HUES6 (cell line): ENCODE results near the gene MYRF.
A peak's percentile ranks its signal among the peaks of the same experiment; 100 is the strongest.

Experiments
- H3K27ac ChIP-seq: 2 replicates; pipeline ENCODE4 v1.7.0; 2013; ENCODE audit warnings: low read depth, mild to moderate bottlenecking, low read length, inconsistent platforms
- H3K27me3 ChIP-seq: 2 replicates; pipeline ENCODE4 v1.6.1; 2013; ENCODE audit warnings: low read length; ENCODE audit not compliant: control insufficient read depth, insufficient read depth
- H3K36me3 ChIP-seq: 2 replicates; pipeline ENCODE4 v1.6.1; 2013; ENCODE audit warnings: low read length; ENCODE audit not compliant: control insufficient read depth, insufficient read depth
- H3K4me1 ChIP-seq: 2 replicates; pipeline ENCODE4 v1.6.1; 2013; ENCODE audit warnings: low read length; ENCODE audit not compliant: control insufficient read depth, insufficient read depth
- H3K4me3 ChIP-seq: 2 replicates; pipeline ENCODE4 v1.5.1; 2013; ENCODE audit warnings: low read depth, low read length
- H3K9ac ChIP-seq: one replicate; pipeline ENCODE4 v1.6.1; 2013; ENCODE audit warnings: mild to moderate bottlenecking, low read length
- H3K9me3 ChIP-seq: 2 replicates; pipeline ENCODE4 v1.6.1; 2013; ENCODE audit warnings: low read depth, low read length; ENCODE audit not compliant: control insufficient read depth, insufficient read depth

MYRF gene

DNA sequence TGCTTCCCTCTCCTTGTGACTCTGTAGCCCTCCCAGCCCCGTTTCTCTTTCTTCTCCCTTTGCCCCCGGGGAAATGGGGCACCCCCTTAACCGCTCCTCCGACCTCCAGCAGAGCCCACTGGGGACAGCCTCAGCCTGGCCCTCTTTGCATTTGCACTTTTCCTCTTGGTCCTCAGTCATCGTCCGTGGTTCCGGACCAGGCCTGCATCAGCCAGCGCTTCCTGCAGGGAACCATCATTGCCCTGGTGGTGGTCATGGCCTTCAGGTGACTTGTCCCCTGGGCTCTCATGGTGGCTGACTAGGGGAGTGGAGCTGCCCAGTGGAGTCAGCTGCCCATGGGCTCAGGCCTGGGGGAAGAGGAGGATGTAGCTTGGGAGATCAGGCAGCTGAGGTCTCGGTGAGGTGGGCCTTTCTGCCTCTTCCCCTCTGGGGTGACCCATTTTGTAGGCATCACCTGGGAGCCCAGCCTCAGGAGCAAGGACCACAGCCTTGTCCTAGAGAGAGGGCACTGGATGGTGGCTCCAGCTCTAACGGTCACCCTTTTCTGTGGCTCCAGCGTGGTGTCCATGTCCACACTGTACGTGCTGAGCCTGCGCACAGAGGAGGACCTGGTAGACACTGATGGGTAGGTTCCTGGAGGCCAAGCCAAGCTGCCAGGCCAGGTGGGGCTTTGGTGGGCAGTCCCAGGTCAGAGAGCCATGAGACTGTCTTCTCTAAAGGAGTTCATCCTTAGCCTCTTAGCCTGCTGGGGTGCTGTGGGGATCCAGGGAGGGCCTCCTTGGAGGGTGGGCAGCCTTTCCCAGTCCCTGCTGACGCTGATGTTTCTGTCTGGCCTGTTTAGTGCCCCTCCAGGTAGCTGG lies 27.5 kb downstream of the MYRF start:
- Histone ChIP-seq H3K9me3 (no peaks in the 10 kb centered on the region), H3K4me1 (peaks cover 13% of the 10 kb centered on the region), H3K4me3 (no peak overlapping the region), H3K9ac (no peak overlapping the region), H3K36me3 (peaks cover 29% of the 10 kb centered on the region; the same call in 1 of the 2 replicates), H3K27ac (no peak overlapping the region), H3K27me3 (no peaks in the 10 kb centered on the region)

GRCh38 chr11:61780581-61781162 lies 28.2 kb downstream of the MYRF start:
- Histone ChIP-seq H3K36me3 (peaks cover 37% of the 10 kb centered on the region), H3K4me3 (no peak overlapping the region), H3K9me3 (no peaks in the 10 kb centered on the region), H3K4me1 (peaks cover 13% of the 10 kb centered on the region), H3K27me3 (no peaks in the 10 kb centered on the region), H3K27ac (no peak overlapping the region), H3K9ac (no peak overlapping the region)

DNA sequence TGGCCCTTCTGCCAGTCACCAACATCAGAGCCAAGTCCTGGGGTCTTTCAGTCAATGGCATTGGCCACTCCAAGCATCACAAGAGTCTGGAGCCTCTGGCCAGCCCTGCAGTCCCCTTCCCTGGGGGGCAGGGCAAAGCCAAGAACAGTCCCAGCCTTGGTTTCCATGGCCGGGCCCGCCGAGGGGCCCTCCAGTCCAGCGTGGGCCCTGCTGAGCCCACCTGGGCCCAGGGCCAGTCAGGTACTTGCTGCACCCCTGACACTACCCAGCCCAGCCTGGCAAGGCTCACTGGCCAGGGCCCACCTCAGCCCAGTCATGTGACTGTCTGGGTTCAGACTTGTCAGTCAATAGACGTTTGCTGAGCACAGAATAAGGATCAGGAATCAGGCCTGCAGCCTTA lies 29.1 kb downstream of the MYRF start:
- Histone ChIP-seq H3K27ac (no peak overlapping the region), H3K4me3 (no peak overlapping the region), H3K9ac (no peak overlapping the region), H3K36me3 (peaks cover 46% of the 10 kb centered on the region), H3K27me3 (no peaks in the 10 kb centered on the region), H3K4me1 (peaks cover 6% of the 10 kb centered on the region; the same call in 1 of the 2 replicates), H3K9me3 (no peaks in the 10 kb centered on the region)

DNA sequence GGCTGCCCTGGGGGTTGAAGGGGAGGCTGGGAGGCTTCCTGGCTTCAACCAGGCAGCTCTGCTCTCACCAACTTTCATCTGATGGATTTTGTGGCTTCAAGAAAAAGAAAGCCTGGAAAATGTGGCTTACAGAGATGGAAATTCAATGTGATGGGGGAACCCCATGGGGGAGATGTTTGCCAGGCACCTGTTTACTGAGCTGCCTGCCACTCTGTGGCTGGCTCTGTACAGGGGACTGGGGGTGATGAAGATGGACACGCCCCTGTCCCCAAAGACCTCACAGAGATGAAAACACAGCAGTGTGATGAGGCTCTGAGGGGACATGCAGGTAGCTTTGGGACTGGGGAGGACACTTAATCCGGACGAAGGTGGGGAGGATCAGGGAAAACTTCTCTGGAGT lies 29.9 kb downstream of the MYRF start:
- Histone ChIP-seq H3K36me3 (peaks cover 53% of the 10 kb centered on the region), H3K9ac (no peak overlapping the region), H3K9me3 (no peaks in the 10 kb centered on the region), H3K4me1 (no peaks in the 10 kb centered on the region), H3K4me3 (no peak overlapping the region), H3K27me3 (no peaks in the 10 kb centered on the region), H3K27ac (no peak overlapping the region)

DNA sequence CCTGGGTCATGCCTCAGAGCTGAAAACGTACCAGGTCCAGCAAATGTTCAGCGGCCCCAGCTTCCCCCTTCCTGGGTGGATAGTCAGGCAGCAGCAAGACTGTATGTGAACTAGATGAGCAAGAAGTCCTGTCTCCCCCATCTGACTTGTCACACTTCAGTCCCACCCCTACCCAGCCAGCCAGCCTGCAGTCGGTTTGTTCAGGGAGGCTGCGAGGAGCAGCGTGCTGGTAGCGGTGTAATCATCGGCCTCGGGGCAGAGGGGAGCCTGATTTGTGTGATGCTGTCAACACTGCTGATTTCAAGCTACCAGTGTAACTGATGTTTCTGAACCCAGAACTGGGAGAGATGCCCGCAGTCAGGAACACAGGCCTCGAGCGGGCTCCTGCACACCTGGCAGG lies 30.4 kb downstream of the MYRF start:
- H3K27ac ChIP-seq = no peak overlapping the region
- no peak overlapping the region for H3K4me3 ChIP-seq
- H3K9ac ChIP-seq = no peak overlapping the region
- no peaks in the 10 kb centered on the region for H3K9me3 ChIP-seq
- no peaks in the 10 kb centered on the region for H3K27me3 ChIP-seq
- H3K4me1 ChIP-seq = no peaks in the 10 kb centered on the region
- peaks cover 59% of the 10 kb centered on the region for H3K36me3 ChIP-seq

GRCh38 chr11:61783717-61784505 lies 31.5 kb downstream of the MYRF start:
- Histone ChIP-seq H3K4me3 (no peak overlapping the region), H3K9ac (no peak overlapping the region)

GRCh38 chr11:61784506-61784805 lies 32.0 kb downstream of the MYRF start:
- H3K36me3 ChIP-seq = peaks cover 75% of the 10 kb centered on the region
- no peaks in the 10 kb centered on the region for H3K27me3 ChIP-seq
- H3K9ac ChIP-seq = no peak overlapping the region
- H3K4me3 ChIP-seq = no peak overlapping the region
- H3K4me1 ChIP-seq = no peaks in the 10 kb centered on the region
- H3K9me3 ChIP-seq = no peaks in the 10 kb centered on the region
- no peak overlapping the region for H3K27ac ChIP-seq

More at GRCh38 chr11:61783717-61784505, 31.5 kb downstream of the MYRF start:
- Histone ChIP-seq H3K36me3 (peaks cover 70% of the 10 kb centered on the region), H3K27ac (no peak overlapping the region), H3K9me3 (no peaks in the 10 kb centered on the region), H3K27me3 (no peaks in the 10 kb centered on the region), H3K4me1 (no peaks in the 10 kb centered on the region)

GRCh38 chr11:61785837-61786402 lies 33.5 kb downstream of the MYRF start:
- H3K4me3 ChIP-seq = no peak overlapping the region
- H3K4me1 ChIP-seq = no peaks in the 10 kb centered on the region
- no peak overlapping the region for H3K9ac ChIP-seq
- H3K27ac ChIP-seq = no peak overlapping the region
- peaks cover 81% of the 10 kb centered on the region for H3K36me3 ChIP-seq
- no peaks in the 10 kb centered on the region for H3K27me3 ChIP-seq
- no peaks in the 10 kb centered on the region for H3K9me3 ChIP-seq

GRCh38 chr11:61787928-61788491 lies 35.6 kb downstream of the MYRF start:
- Histone ChIP-seq H3K36me3 (peaks cover 73% of the 10 kb centered on the region), H3K27ac (no peak overlapping the region), H3K4me3 (no peak overlapping the region), H3K9ac (no peak overlapping the region), H3K4me1 (no peaks in the 10 kb centered on the region), H3K27me3 (no peaks in the 10 kb centered on the region), H3K9me3 (no peaks in the 10 kb centered on the region)

GRCh38 chr11:61791737-61792309 lies 39.4 kb downstream of the MYRF start:
- Histone ChIP-seq H3K9me3 (no peaks in the 10 kb centered on the region), H3K9ac (peak overlapping the region; percentile 100), H3K27me3 (no peaks in the 10 kb centered on the region), H3K4me1 (0 out of 2 replicates have a peak, but pooled peaks cover 3% of the 10 kb centered on the region), H3K27ac (peak overlapping the region; percentile 100), H3K36me3 (peaks cover 61% of the 10 kb centered on the region), H3K4me3 (peak overlapping the region; percentile 85)
